ENCODE results near the gene DPPA5. TPM values are rescaled to one million over a fixed set of nuclear protein-coding genes. Genes with fewer than 3 reads are reported as not detected.
A peak's percentile ranks its signal among the peaks of the same experiment; 100 is the strongest.

Gene DPPA5
- total and polyA plus RNA-seq, 9 of the 15 experiments (the other 6 are each of a cell fraction or from before 2014, with no cell fraction given): not detected

DNA sequence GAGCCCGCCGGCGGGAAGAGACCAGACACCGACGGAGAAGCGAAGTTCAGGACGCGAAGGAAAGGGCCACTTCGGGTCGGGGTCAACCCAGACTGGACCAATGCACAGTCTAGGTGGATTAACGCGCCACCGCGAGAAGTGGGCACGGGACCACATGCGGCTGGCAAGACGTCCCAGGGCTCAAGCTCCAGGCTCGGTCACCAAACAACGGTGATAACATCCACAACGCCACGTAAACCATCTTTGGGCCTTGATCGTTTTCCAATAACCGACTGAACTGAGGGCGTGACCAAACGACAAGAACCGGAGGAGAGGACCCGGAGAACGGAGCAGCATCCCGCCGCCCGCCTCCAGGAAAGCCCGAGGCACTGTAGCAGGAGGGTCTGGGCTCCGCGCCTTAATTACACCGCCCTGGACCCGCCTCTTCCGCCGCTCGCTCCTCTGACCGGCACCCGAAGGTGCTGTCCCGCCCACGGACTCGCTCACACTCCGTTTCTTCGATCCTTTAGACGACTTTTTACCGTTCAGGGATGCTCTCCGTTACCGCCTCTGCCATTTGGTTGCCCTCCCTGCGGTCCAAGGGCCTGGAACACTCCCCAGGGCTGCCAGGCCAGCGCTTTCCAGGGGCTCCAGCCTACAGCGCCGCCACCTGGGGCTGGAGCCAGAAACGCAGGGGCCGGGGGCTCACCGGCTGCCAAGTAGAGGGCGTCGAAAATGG lies 44.1 kb downstream of the DPPA5 start (continued):
- TF ChIP-seq FOXO4 (CRISPR knock-in tag; IDR thresholded peaks at IDR 0.05) (no peak), SMC3 (conservative IDR thresholded peaks at IDR 0.05; ENCODE audit: insufficient read depth, low read depth, low read length) (no peak), TEAD4 (IDR thresholded peaks at IDR 0.05; ENCODE audit: low read length) (no peak), TEAD4 (CRISPR knock-in tag; IDR thresholded peaks at IDR 0.05; ENCODE audit: borderline replicate concordance) (0 out of 2 replicates have a peak, but pooled peaks have one; percentile 25), XRCC4 (IDR thresholded peaks at IDR 0.05; ENCODE audit: extremely low read depth, insufficient read depth, insufficient read length) (no peak), SP1 (CRISPR knock-in tag; IDR thresholded peaks at IDR 0.05) (peak; percentile 66), RFX7 (CRISPR knock-in tag; IDR thresholded peaks at IDR 0.05) (no peak), ZBED1 (IDR thresholded peaks at IDR 0.05) (no peak), THRAP3 (IDR thresholded peaks at IDR 0.05; ENCODE audit: borderline replicate concordance) (no peak), ZNF699 (CRISPR knock-in tag; IDR thresholded peaks at IDR 0.05; ENCODE audit: insufficient replicate concordance) (no peak), GABPB1 (CRISPR knock-in tag; IDR thresholded peaks at IDR 0.05) (no peak; the same call in 1 of the 2 replicates), GABPB2 (CRISPR knock-in tag; conservative IDR thresholded peaks at IDR 0.05) (no peak)
- TF ChIP-seq, protein P1, sequence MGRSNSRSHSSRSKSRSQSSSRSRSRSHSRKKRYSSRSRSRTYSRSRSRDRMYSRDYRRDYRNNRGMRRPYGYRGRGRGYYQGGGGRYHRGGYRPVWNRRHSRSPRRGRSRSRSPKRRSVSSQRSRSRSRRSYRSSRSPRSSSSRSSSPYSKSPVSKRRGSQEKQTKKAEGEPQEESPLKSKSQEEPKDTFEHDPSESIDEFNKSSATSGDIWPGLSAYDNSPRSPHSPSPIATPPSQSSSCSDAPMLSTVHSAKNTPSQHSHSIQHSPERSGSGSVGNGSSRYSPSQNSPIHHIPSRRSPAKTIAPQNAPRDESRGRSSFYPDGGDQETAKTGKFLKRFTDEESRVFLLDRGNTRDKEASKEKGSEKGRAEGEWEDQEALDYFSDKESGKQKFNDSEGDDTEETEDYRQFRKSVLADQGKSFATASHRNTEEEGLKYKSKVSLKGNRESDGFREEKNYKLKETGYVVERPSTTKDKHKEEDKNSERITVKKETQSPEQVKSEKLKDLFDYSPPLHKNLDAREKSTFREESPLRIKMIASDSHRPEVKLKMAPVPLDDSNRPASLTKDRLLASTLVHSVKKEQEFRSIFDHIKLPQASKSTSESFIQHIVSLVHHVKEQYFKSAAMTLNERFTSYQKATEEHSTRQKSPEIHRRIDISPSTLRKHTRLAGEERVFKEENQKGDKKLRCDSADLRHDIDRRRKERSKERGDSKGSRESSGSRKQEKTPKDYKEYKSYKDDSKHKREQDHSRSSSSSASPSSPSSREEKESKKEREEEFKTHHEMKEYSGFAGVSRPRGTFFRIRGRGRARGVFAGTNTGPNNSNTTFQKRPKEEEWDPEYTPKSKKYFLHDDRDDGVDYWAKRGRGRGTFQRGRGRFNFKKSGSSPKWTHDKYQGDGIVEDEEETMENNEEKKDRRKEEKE (IDR thresholded peaks at IDR 0.05; ENCODE audit: borderline replicate concordance in 1 of 2, control insufficient read depth in 1 of 2, low read depth in 2 of 2, low read length in 1 of 2): no peak
- TF ChIP-seq, protein P2, sequence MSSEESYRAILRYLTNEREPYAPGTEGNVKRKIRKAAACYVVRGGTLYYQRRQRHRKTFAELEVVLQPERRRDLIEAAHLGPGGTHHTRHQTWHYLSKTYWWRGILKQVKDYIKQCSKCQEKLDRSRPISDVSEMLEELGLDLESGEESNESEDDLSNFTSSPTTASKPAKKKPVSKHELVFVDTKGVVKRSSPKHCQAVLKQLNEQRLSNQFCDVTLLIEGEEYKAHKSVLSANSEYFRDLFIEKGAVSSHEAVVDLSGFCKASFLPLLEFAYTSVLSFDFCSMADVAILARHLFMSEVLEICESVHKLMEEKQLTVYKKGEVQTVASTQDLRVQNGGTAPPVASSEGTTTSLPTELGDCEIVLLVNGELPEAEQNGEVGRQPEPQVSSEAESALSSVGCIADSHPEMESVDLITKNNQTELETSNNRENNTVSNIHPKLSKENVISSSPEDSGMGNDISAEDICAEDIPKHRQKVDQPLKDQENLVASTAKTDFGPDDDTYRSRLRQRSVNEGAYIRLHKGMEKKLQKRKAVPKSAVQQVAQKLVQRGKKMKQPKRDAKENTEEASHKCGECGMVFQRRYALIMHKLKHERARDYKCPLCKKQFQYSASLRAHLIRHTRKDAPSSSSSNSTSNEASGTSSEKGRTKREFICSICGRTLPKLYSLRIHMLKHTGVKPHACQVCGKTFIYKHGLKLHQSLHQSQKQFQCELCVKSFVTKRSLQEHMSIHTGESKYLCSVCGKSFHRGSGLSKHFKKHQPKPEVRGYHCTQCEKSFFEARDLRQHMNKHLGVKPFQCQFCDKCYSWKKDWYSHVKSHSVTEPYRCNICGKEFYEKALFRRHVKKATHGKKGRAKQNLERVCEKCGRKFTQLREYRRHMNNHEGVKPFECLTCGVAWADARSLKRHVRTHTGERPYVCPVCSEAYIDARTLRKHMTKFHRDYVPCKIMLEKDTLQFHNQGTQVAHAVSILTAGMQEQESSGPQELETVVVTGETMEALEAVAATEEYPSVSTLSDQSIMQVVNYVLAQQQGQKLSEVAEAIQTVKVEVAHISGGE (CRISPR knock-in tag; IDR thresholded peaks at IDR 0.05): peak in 1 of 3 experiments; percentile 45; a peak in 1 of 6 replicates
- TF ChIP-seq, protein P3, sequence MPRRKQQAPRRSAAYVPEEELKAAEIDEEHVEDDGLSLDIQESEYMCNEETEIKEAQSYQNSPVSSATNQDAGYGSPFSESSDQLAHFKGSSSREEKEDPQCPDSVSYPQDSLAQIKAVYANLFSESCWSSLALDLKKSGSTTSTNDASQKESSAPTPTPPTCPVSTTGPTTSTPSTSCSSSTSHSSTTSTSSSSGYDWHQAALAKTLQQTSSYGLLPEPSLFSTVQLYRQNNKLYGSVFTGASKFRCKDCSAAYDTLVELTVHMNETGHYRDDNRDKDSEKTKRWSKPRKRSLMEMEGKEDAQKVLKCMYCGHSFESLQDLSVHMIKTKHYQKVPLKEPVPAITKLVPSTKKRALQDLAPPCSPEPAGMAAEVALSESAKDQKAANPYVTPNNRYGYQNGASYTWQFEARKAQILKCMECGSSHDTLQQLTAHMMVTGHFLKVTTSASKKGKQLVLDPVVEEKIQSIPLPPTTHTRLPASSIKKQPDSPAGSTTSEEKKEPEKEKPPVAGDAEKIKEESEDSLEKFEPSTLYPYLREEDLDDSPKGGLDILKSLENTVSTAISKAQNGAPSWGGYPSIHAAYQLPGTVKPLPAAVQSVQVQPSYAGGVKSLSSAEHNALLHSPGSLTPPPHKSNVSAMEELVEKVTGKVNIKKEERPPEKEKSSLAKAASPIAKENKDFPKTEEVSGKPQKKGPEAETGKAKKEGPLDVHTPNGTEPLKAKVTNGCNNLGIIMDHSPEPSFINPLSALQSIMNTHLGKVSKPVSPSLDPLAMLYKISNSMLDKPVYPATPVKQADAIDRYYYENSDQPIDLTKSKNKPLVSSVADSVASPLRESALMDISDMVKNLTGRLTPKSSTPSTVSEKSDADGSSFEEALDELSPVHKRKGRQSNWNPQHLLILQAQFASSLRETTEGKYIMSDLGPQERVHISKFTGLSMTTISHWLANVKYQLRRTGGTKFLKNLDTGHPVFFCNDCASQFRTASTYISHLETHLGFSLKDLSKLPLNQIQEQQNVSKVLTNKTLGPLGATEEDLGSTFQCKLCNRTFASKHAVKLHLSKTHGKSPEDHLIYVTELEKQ (CRISPR knock-in tag; IDR thresholded peaks at IDR 0.05): no peak

Data from K562 (cell line).